GM18867 (cell line): ENCODE measurements around the gene SFMBT1.

ENCODE experiments used
- ATAC-seq: cut with Tn5 transposase; IDR thresholded peaks from one replicate; pipeline ENCODE4 v1.9.1; 2021; ENCODE audit warnings: mild to moderate bottlenecking, moderate library complexity; ENCODE audit not compliant: unreplicated experiment

Gene SFMBT1, protein sequence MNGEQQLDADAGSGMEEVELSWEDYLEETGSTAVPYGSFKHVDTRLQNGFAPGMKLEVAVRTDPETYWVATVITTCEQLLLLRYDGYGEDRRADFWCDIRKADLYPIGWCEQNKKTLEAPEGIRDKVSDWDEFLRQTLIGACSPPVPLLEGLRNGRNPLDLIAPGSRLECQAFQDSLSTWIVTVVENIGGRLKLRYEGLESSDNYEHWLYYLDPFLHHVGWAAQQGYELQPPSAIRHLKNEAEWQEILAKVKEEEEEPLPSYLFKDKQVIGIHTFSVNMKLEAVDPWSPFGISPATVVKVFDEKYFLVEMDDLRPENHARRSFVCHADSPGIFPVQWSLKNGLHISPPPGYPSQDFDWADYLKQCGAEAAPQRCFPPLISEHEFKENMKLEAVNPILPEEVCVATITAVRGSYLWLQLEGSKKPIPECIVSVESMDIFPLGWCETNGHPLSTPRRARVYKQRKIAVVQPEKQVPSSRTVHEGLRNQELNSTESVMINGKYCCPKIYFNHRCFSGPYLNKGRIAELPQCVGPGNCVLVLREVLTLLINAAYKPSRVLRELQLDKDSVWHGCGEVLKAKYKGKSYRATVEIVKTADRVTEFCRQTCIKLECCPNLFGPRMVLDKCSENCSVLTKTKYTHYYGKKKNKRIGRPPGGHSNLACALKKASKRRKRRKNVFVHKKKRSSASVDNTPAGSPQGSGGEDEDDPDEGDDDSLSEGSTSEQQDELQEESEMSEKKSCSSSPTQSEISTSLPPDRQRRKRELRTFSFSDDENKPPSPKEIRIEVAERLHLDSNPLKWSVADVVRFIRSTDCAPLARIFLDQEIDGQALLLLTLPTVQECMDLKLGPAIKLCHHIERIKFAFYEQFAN

DNA sequence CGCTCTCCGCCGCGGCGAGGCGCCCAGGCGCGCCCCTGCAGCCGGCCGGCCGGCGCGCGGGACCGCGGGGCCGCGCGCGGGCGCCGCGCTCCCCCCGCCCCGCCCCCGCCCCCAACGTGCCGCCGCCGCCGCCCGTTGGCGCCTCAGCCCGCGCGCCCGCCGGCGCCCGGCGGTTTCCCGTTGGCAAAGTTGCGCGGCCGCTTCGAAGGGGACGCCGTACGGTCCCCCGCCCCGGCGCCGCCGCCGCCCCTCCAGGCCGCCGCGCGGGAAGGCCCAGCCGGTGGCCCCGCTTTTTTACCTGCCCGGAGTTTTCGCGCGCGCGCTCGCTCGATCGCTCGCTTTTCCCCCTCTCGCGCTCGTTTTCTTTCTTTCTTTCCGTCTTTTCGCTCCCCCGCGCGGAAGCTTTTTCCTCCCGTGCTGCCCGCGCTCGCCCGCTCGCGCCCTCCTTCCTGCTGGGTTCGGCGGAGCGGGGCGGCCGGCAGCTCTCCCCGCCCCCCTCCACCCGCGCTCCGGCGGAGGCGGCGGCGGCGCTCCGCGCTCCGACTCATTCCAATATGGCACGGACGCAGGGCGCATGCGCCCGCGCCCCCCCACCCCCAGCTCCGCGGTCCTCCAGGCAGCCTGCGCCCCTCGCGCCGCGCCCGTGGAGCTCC, at the start of gene SFMBT1:
TSS of gene SFMBT1 (minus strand) at position 556 of the 653 bp plus-strand sequence. CDS start 76,945 bp downstream, outside the sequence.
- ATAC-seq = peak; percentile 43

DNA sequence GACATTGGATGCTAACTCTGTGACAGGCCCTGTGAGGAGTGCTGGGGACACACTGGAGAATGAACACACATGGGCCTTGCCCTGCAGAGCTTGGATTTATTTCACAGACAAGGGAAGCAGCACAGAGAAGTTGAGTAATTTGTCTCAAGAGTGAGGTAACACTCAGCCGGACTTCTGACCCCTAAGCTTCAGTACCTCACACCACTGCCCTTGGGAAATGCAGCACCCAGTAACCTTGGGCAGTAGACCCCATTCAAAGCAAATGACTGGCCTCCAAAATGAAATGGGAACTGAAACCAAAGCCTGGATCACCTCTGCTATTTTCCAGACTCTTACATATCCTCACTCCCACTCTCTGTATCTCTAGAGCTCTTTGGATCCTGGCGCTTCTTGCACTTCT, 47.1 kb upstream of the SFMBT1 start:
- ATAC-seq = no peak

DNA sequence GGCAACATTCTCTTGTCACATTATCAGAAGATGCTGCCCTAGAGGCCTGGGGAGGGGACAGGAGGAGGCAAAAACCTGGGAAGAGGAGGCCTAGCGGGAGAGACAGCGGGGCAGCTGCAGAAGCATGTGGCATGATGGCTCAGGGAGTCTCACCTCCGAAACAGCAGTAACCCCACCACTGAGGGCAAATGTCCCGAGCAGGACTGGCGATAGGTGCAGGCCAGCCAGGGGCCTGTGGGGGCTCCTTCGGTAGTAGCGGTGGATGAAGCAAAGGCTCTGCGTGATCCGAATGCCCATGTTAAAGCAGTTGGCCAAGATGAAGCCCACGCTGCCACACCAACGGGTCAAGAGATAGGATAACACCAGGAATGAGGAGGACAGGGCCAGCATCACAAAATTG, 46.3 kb upstream of the SFMBT1 start:
- ATAC-seq = no peak

DNA sequence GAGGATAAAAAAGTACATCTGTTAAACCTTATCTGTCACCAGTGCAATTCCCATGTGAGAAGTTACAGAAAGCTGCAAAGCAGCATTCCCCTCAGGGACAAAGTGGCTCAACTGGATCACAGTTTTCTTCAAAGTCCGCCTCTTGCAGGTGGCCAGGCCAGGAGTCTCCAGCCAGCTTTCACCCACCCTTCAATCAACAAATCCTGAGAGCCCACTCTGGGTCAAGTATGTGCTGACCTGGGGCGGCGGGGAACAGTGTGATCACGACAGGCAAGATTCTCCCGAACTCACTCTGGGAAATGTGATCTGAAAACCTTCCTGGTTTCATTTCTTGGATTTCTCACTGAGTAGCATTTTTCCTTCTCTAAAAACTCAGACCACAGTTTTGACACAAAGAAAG, 45.1 kb upstream of the SFMBT1 start:
- ATAC-seq = no peak

DNA sequence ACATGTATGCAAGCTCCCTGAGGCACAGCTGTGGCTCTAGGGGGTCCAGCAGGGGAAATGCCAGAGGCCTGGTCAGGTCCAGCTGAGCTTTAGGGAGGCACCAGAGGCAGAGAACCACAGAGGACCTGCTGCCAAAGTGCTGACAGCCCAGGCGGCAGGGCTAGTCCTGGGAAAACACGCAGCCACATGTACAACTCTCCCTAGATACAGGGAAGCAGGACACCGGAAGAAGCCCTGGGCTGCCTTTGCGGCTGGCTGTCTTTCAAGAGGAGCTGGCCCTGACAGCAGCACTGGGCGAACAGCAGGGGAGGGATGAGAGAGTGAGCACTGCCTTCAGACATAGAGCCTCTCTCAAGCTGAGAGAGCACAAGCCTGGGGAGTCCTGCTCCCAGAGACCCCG, 43.6 kb upstream of the SFMBT1 start:
- ATAC-seq = no peak

DNA sequence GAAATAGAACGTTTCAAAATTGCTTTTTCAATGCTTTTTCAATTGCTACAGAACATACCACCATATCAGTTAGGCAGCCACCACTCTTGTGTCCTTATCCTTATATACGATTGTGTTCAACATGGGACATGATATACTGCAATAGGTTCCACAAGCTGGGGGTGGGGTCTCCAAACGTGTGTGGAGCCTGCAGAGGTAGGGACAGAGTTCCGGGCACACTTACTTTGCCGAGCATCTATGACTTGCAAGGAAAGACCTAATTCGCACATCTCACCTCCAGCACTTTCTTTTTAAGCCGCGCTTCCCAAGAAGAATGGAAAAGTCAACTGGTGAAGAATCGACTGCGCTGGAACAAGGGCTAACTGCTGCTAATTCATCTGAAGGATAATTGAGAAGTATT, 39.6 kb upstream of the SFMBT1 start:
- ATAC-seq = no peak

DNA sequence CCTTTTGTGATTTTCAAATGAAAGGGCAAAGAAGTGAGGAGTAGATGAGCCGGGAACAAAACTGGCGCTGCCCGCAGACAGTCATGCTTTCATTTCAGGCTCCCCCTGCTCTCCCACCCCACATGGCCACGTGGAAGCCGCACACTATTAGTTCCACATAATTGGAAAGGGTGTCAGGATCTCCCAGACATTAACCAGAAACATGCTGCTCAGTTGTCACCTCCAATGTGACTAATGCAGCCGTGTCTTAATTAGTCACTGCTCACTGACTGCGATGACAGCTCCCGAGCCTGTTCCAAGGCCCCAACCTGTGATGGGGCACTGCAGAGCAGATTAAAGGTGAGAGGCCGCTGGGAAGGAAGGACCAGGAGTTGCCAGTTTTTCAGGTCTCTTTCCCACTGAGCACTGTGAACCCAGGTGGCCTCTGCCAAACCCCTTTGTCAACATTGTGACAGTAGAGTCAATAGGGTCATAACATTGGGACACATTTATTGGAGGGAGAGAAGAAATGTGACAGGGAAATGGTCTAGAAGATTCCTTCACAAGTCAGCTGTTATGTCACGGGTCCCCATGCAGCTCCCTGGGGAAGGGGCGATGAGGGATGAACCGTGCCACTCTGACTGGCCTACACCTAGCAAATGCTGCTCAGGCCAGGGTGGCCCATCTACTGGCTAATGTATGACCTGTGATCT, 38.6 kb upstream of the SFMBT1 start:
- no peak for ATAC-seq

DNA sequence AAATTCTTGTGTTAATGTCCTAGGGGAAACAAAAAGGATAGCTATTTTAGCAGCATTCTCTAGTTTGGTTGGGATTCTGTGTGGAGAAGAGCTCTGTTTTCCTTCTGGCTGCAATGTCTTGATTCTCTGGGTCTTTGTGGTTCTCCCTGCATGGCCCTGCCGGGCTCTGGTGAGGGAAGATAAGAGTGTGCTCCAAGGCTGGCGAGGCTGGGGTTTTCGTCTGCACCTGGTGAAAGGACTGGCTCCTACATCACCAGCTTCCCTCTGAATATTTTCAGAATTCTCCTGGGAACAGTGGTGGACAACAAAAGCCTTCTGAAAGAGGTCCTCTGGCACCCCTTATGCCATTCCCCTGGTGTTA, 38.1 kb upstream of the SFMBT1 start:
- ATAC-seq = no peak

DNA sequence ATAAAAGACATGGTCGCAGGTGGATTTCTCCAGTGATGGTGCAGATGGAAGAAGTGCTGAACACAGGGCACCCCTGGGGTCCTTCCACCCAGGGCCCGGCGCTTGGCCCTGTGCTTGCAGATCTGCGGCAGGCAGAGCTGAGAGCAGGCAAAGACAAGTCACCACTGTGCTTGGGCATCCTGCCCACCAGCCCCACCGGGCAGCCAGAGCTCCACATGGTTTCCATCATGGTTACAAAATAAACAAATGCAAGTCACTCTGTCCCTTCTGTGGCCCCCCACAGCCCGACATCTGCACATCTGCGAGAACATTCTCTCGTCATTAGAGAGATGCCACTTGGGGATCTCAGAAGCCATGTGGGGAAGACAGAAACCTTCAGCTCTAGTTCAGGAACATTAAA, 37.6 kb upstream of the SFMBT1 start:
- no peak for ATAC-seq

DNA sequence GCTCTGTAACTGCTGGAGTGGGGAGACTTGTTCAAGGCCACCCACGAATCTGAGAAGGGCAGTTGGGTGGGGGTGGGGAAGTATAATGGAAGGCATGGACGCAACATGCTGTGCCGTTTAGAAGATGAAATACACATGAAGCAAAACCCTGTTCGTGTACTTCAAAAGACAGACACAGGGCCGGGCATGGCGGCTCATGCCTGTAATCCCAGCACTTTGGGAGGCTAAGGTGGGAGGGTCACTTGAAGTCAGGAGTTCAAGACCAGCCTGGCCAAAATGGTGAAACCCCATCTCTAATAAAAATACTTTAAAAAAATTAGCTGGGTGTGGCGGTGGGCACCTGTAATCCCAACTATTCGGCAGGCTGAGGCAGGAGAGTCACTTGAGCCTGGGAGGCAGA, 36.9 kb upstream of the SFMBT1 start:
- ATAC-seq = no peak

DNA sequence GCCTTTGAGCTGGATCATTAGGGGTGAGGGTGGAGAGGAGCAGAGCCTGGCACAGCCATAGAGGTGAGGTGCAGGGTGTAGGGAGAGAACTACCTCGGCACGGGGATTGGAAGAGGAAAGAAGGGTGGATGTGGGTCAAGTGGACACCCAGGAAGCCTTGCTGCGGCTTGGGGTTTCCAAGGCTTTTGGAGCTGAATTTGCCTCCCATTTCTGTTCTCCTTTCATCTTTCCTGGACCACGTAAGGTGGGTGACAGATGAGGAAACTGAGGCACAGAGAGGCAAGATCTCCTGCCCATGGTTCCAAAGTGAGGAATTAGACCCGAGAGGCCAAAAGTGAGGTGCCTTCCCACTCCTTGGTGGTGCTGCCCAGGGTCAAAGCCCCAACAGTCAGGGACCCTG, 35.4 kb upstream of the SFMBT1 start:
- ATAC-seq = no peak

DNA sequence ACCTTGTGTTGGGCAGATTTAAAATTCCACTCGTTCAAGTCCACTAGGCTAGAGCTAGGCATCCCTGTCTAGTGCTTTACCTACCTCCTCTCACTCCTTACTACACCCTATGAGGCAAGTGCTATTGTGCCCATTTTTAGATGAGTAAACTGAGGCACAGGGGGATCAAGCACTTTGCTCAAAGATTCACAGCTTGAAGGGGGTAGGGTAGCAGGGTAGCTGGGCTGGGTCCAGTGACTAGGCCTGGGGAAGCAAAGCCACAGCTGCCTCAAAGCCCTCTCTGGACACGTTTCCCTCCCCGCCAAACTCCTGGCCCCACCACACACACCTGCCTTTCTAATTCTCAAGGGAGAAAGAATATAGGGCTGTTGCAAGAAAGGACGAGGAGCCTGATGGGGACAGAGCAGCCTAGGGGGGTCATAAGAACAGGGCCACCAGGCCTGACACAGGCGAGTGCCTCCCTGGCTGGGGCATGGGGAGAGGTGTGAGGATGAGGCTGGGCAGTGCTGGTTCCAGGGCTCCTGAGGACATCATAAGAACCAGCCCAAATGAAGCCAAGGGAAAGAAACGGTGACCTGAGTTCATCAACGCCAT, 34.8 kb upstream of the SFMBT1 start:
- ATAC-seq = no peak

DNA sequence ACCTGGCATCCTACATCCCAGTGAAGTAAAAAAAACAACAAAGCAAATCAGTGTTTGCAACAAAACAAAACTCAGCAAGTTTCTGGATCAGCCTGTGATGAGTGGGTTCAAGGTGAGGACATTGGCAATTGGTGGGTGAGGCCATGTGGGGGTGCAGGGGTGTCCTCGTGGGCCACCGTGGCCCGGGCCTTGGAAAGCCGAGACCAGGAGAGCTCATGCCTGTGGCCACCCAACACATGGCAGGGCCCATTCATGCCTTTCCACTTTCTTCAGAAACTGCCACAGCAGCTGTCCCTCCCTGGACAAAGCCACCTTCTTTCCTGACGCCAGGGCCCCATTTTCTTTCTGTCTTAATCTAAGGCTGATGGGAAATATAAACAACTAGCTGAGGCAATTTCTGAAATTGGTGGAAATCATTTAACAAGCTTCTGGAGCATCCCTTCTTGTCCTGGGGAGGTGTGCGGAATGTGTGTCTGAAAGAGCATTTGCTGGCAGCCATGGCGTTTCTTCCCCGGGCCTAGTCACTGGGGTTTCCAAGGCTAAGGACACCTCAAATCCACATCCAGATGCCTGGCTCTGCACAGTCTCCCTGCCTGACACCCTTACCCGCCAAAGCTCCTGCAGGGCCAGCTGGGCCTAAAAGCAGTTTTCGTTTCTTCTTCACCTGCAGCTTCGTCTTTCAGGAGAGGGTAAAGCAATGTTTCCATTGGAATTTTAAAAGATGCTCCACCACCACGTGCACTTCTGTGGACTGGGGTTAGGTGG, 34.1 kb upstream of the SFMBT1 start:
- no peak for ATAC-seq

DNA sequence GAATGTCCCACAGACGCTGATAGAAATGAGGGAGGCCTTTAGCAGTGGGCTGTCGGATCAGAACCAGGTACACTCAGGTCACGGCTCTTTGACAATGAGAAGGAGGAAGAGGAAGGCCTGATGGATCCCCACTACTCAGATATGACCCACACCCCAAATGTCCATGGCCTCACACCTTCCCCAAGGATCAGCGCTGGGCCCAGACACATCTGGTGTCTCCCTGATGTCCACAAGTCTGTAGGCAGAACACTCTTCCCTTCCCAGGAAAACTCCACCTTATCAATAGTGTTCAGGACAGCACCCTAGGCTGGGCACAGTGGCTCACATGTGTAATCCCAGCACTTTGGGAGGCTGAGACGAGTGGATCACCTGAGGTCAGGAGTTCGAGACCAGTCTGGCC, 33.3 kb upstream of the SFMBT1 start:
- ATAC-seq = no peak

DNA sequence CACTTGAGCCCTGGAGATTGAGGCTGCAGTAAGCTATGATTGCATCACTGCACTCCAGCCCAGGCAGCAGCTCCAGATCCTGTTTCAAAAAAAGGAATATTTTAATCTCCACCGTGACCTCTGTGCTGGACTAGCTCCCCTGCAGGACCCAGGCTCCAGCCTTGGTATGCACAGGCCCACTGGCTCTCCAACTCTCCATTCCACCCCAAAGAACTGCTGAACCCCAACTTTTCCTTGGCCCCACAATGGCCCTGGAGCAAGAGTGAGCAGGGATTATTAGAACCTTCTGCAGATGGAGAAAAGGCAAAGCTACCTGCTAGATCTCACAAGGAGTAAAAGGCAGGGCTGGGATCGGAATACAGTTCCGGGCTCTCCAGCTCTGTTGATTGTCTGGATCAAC, 32.8 kb upstream of the SFMBT1 start:
- no peak for ATAC-seq

DNA sequence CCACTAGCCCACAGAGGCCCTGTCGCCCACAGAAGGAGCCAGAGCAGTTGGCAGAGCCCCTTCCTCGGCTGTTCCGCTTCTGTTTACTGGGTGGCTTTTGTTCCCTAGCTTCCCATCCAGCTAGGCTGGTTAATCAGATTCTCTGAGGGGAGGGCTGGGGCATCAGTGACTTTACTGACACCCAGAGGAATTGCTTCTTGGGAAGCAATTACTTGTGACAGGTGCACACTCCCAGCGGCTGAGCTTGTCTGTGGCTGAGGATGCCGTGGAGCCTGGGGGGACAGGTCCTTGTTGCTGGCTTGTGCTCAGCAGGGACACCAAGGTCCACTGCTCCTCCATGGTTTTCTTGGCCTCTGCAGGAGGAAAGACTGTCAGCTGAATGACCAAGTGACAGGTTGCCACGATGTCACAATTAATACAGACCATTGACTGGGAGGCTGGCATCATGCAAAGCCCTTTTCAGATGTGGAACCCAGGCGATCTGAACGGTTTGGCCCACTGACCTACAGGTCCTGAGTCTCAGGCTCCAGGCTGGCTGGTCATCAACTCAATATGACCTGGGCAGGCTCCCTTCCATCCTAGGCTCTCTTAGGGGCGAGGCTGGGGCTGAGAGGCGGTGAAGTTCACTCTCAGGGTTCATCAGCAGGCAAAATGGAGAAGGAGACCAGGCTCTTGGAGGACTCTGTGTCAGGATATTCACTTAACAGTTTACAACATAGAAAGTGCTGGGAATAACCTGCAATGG, 31.8 kb upstream of the SFMBT1 start:
- ATAC-seq = no peak

DNA sequence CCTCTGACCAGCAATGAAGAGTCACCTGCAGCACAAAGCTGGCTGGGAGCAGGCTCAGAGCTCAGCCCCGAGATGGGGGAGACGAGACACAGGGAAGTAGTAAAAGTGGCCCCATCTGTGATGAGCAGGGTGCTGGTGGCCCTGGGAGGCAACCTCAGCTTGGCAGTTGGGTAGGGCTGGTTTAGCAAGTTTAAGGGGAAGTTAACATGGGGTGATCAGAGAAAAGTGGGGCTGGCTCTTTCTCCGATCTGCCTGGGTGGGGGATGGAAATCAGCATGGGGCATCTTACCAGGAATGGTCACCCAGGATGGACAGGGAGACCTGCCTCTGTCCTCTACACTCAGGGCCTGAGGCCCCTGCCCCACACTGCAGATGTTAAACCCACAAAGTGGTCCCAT, 29.9 kb upstream of the SFMBT1 start:
- ATAC-seq = no peak

DNA sequence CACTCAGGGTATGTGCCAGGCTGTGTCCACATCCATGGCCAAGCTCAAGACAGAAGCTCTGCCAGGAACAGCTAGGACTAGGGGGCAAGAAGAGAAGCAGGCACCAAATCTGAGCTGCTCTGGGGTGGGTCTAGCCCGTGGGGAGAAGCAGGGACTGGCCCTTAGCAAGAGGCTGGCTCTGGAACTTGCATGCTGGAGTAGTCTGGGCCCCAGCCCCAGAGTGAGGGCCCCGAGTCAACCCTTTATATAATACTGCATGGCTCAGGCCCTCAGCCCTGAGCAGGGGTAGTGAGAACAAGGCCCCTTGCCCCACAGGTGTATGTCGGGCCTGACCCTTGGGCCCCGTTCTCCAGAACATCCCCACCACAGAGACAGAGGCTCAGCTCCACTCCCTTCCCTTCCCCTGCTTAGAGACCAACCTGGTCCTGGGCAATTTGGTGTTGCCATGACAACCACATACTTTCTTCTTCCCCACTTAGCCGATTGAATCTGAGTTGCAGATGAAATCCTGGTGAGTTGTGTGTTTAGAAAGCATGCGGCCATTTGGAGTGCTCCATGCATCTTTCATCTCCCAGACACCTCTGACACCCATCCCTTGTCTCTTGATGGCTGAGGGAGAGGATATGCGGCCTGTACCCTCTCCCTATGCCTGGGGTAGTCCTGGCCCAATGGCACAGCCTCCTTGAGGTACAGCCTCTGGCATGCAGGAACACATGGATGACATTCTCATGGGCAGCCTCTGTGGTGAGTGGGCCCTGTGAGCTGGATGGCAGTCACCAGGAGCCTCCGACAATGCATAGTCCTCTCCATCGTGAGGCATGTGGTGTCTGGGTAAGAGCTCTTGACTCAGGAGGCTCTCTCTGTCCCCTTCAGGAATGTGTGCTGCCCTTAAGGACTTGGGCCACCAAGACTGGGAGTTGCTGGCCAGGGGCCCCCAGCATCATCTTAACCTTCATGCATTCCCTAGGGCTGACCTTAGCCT, 29.2 kb upstream of the SFMBT1 start:
- ATAC-seq = no peak
